Chondrocyte (in vitro differentiated cells): Measurements from ENCODE around the gene KIRREL3. TPM values are rescaled to one million over a fixed set of nuclear protein-coding genes. Genes with fewer than 3 reads are reported as not detected.
"Not testable (repeated sequence)": the region's sequence is repeated elsewhere in the genome, so short reads cannot be mapped to it uniquely, and the experiment has no call there.

Experiments
- DNase-seq: peaks from one replicate; pipeline ENCODE4 v3.0.0; 2021; ENCODE audit warnings: mixed read lengths, low spot score
- H3K27ac Mint-ChIP-seq: one replicate; pipeline ENCODE4 v1.8.0; 2021; ENCODE audit warnings: mild to moderate bottlenecking, moderate library complexity, mixed read lengths; ENCODE audit not compliant: unreplicated experiment
- H3K27me3 Mint-ChIP-seq: 2 replicates; pipeline ENCODE4 v1.8.0; 2021; ENCODE audit warnings: low read depth, mixed read lengths
- H3K36me3 Mint-ChIP-seq: 2 replicates; pipeline ENCODE4 v1.8.0; 2021; ENCODE audit warnings: low read depth, mixed read lengths
- H3K4me1 Mint-ChIP-seq: 2 replicates; pipeline ENCODE4 v1.8.0; 2021; ENCODE audit warnings: low read depth, mild to moderate bottlenecking, mixed read lengths
- H3K4me3 Mint-ChIP-seq: one replicate; pipeline ENCODE4 v1.8.0; 2021; ENCODE audit warnings: mild to moderate bottlenecking, moderate library complexity, mixed read lengths; ENCODE audit not compliant: unreplicated experiment
- H3K9me3 Mint-ChIP-seq: 2 replicates; pipeline ENCODE4 v1.8.0; 2021; ENCODE audit warnings: low read depth, mixed read lengths
- CTCF ChIP-seq: fragments of 200-600 bp; sonication (generic); IDR thresholded peaks from 2 replicates; pipeline ENCODE4 v1.5.0; 2021; ENCODE audit warnings: antibody characterized with exemption, mild to moderate bottlenecking, moderate library complexity
- total RNA-seq: library from RNA; stranded (reverse); gene quantifications from 3 replicates; pipeline ENCODE4 v1.2.1, GENCODE V29; 2021

KIRREL3 gene
- total RNA-seq, 1 donor from 2014 or later: 1.2 TPM

GRCh38 chr11:126391970-126392632 lies 608.5 kb downstream of the KIRREL3 start:
- H3K27ac Mint-ChIP-seq: no peak overlapping the region
- no peak overlapping the region for H3K4me3 Mint-ChIP-seq
- H3K4me1 Mint-ChIP-seq: peaks cover 50% of the 10 kb centered on the region

GRCh38 chr11:126391286-126391954 lies 609.1 kb downstream of the KIRREL3 start:
- no peak overlapping the region for H3K4me3 Mint-ChIP-seq
- no peaks in the 10 kb centered on the region for H3K9me3 Mint-ChIP-seq
- DNase-seq: no peak
- H3K27me3 Mint-ChIP-seq: no peaks in the 10 kb centered on the region
- peaks cover 52% of the 10 kb centered on the region for H3K4me1 Mint-ChIP-seq
- no peak for TF ChIP-seq CTCF
- no peak overlapping the region for H3K27ac Mint-ChIP-seq
- H3K36me3 Mint-ChIP-seq: peaks cover 1% of the 10 kb centered on the region

More at GRCh38 chr11:126391970-126392632, 608.5 kb downstream of the KIRREL3 start:
- DNase-seq: no peak
- Mint-ChIP-seq H3K9me3 (no peaks in the 10 kb centered on the region), H3K36me3 (peaks cover 1% of the 10 kb centered on the region), H3K27me3 (no peaks in the 10 kb centered on the region)
- TF ChIP-seq CTCF: peak; percentile 29

- Mint-ChIP-seq H3K27ac (peak overlapping the region; percentile 55), H3K27me3 (no peaks in the 10 kb centered on the region), H3K4me1 (peaks cover 56% of the 10 kb centered on the region), H3K9me3 (no peaks in the 10 kb centered on the region), H3K4me3 (no peak overlapping the region), H3K36me3 (peaks cover 1% of the 10 kb centered on the region)
- DNase-seq: no peak
- no peak for TF ChIP-seq CTCF
Observed at GRCh38 chr11:126390272-126390867, 610.2 kb downstream of the KIRREL3 start.

- DNase-seq: no peak
- peaks cover 1% of the 10 kb centered on the region for H3K36me3 Mint-ChIP-seq
- no peak overlapping the region for H3K4me3 Mint-ChIP-seq
- no peaks in the 10 kb centered on the region for H3K27me3 Mint-ChIP-seq
- H3K27ac Mint-ChIP-seq: no peak overlapping the region
- no peak for TF ChIP-seq CTCF
- H3K9me3 Mint-ChIP-seq: no peaks in the 10 kb centered on the region
- peaks cover 40% of the 10 kb centered on the region for H3K4me1 Mint-ChIP-seq
Observed at GRCh38 chr11:126387857-126388256, 612.7 kb downstream of the KIRREL3 start.

GRCh38 chr11:126386729-126387071 lies 613.9 kb downstream of the KIRREL3 start:
- not testable (repeated sequence) for H3K27me3 Mint-ChIP-seq, H3K36me3 Mint-ChIP-seq, H3K4me3 Mint-ChIP-seq, H3K9me3 Mint-ChIP-seq
- Mint-ChIP-seq H3K27ac (peak overlapping the region; percentile 1), H3K4me1 (peaks cover 32% of the 10 kb centered on the region)
- peak; percentile 54 for DNase-seq
